HEK293 (cell line): ENCODE results near the gene IKZF1.

Experiments
- HOXA7 ChIP-seq: sonication (generic); formaldehyde crosslinking; IDR thresholded peaks from 2 replicates; pipeline ENCODE4 v1.8.1; 2022; ENCODE audit warnings: missing genetic modification reagents, borderline replicate concordance
- ZNF274 ChIP-seq, 2 experiments: fragments of 200-500 bp in 1 of 2; fragments of 450-650 bp in 1 of 2; sonication (Bioruptor generic) in 1 of 2; formaldehyde crosslinking in 1 of 2; IDR thresholded peaks; 2 replicates each; pipeline versions ENCODE4 v1.5.1 to v1.6.1; 2014 to 2016; ENCODE audit warnings: borderline replicate concordance in 1 of 2, inconsistent platforms in 1 of 2, low read length in 1 of 2, missing biosample characterization in 1 of 2, missing genetic modification characterization in 1 of 2
- ZNF394 ChIP-seq: fragments of 450-650 bp; formaldehyde crosslinking; IDR thresholded peaks from 2 replicates; pipeline ENCODE4 v1.5.1; 2016; ENCODE audit warnings: missing biosample characterization, missing genetic modification characterization, mild to moderate bottlenecking, moderate library complexity, borderline replicate concordance
- TF ChIP-seq, protein P1 (sequence below): fragments of 450-650 bp; formaldehyde crosslinking; IDR thresholded peaks from 2 replicates; pipeline ENCODE4 v1.5.1; 2016; ENCODE audit warnings: missing biosample characterization, missing genetic modification characterization
- TF ChIP-seq, protein P2 (sequence below): fragments of 450-650 bp; formaldehyde crosslinking; IDR thresholded peaks from 2 replicates; pipeline ENCODE4 v1.5.1; 2016; ENCODE audit warnings: missing biosample characterization, missing genetic modification characterization
- TF ChIP-seq, protein P3 (sequence below): fragments of 450-650 bp; formaldehyde crosslinking; optimal IDR thresholded peaks from 2 replicates; pipeline ENCODE3; 2016; ENCODE audit warnings: missing biosample characterization, mild to moderate bottlenecking, missing genetic modification characterization
- TF ChIP-seq, protein P4 (sequence below): fragments of 450-650 bp; formaldehyde crosslinking; IDR thresholded peaks from 2 replicates; pipeline ENCODE4 v1.5.1; 2016; ENCODE audit warnings: missing biosample characterization, missing genetic modification characterization
- TF ChIP-seq, protein P5 (sequence below): fragments of 450-650 bp; formaldehyde crosslinking; IDR thresholded peaks from 2 replicates; pipeline ENCODE4 v1.5.1; 2017; ENCODE audit warnings: missing biosample characterization, missing genetic modification characterization
- TF ChIP-seq, protein P6 (sequence below): fragments of 450-650 bp; formaldehyde crosslinking; IDR thresholded peaks from 2 replicates; pipeline ENCODE4 v1.5.1; 2016; ENCODE audit warnings: missing biosample characterization, missing genetic modification characterization

DNA sequence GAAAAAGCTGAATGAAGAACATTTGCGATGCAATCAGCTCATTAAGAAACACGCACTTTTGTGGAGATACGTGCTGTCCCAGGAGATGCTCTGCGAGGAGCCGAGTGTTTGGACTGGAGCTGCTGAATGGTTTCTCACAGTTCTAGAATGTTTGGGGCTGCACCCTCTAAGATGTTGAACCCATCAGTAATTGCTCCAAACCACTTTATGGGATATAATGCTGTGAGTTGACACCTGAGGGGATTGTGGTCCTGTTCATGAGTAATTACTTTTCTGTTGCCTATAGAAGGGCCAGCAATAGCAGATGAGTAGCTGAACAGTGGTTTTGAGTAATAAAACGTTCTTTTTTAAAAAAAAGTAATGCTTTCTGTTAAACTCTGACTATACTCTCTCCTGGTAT lies 63.1 kb downstream of the IKZF1 start:
- TF ChIP-seq, protein P1, sequence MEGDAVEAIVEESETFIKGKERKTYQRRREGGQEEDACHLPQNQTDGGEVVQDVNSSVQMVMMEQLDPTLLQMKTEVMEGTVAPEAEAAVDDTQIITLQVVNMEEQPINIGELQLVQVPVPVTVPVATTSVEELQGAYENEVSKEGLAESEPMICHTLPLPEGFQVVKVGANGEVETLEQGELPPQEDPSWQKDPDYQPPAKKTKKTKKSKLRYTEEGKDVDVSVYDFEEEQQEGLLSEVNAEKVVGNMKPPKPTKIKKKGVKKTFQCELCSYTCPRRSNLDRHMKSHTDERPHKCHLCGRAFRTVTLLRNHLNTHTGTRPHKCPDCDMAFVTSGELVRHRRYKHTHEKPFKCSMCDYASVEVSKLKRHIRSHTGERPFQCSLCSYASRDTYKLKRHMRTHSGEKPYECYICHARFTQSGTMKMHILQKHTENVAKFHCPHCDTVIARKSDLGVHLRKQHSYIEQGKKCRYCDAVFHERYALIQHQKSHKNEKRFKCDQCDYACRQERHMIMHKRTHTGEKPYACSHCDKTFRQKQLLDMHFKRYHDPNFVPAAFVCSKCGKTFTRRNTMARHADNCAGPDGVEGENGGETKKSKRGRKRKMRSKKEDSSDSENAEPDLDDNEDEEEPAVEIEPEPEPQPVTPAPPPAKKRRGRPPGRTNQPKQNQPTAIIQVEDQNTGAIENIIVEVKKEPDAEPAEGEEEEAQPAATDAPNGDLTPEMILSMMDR, result no peak
- TF ChIP-seq, protein P2, sequence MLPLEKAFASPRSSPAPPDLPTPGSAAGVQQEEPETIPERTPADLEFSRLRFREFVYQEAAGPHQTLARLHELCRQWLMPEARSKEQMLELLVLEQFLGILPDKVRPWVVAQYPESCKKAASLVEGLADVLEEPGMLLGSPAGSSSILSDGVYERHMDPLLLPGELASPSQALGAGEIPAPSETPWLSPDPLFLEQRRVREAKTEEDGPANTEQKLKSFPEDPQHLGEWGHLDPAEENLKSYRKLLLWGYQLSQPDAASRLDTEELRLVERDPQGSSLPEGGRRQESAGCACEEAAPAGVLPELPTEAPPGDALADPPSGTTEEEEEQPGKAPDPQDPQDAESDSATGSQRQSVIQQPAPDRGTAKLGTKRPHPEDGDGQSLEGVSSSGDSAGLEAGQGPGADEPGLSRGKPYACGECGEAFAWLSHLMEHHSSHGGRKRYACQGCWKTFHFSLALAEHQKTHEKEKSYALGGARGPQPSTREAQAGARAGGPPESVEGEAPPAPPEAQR (tag by site-specific recombination), result no peak
- TF ChIP-seq, protein P3, sequence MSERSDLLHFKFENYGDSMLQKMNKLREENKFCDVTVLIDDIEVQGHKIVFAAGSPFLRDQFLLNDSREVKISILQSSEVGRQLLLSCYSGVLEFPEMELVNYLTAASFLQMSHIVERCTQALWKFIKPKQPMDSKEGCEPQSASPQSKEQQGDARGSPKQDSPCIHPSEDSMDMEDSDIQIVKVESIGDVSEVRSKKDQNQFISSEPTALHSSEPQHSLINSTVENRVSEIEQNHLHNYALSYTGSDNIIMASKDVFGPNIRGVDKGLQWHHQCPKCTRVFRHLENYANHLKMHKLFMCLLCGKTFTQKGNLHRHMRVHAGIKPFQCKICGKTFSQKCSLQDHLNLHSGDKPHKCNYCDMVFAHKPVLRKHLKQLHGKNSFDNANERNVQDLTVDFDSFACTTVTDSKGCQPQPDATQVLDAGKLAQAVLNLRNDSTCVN (tag by site-specific recombination), result no peak
- TF ChIP-seq, protein P4, sequence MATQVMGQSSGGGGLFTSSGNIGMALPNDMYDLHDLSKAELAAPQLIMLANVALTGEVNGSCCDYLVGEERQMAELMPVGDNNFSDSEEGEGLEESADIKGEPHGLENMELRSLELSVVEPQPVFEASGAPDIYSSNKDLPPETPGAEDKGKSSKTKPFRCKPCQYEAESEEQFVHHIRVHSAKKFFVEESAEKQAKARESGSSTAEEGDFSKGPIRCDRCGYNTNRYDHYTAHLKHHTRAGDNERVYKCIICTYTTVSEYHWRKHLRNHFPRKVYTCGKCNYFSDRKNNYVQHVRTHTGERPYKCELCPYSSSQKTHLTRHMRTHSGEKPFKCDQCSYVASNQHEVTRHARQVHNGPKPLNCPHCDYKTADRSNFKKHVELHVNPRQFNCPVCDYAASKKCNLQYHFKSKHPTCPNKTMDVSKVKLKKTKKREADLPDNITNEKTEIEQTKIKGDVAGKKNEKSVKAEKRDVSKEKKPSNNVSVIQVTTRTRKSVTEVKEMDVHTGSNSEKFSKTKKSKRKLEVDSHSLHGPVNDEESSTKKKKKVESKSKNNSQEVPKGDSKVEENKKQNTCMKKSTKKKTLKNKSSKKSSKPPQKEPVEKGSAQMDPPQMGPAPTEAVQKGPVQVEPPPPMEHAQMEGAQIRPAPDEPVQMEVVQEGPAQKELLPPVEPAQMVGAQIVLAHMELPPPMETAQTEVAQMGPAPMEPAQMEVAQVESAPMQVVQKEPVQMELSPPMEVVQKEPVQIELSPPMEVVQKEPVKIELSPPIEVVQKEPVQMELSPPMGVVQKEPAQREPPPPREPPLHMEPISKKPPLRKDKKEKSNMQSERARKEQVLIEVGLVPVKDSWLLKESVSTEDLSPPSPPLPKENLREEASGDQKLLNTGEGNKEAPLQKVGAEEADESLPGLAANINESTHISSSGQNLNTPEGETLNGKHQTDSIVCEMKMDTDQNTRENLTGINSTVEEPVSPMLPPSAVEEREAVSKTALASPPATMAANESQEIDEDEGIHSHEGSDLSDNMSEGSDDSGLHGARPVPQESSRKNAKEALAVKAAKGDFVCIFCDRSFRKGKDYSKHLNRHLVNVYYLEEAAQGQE, result no peak
- TF ChIP-seq ZNF274 (IDR thresholded peaks at IDR 0.05; ENCODE audit: low read length) (no peak), ZNF274 (tag by site-specific recombination; IDR thresholded peaks at IDR 0.05; ENCODE audit: borderline replicate concordance) (no peak), HOXA7 (CRISPR knock-in tag) (no peak), ZNF394 (tag by site-specific recombination) (no peak)
- TF ChIP-seq, protein P5, sequence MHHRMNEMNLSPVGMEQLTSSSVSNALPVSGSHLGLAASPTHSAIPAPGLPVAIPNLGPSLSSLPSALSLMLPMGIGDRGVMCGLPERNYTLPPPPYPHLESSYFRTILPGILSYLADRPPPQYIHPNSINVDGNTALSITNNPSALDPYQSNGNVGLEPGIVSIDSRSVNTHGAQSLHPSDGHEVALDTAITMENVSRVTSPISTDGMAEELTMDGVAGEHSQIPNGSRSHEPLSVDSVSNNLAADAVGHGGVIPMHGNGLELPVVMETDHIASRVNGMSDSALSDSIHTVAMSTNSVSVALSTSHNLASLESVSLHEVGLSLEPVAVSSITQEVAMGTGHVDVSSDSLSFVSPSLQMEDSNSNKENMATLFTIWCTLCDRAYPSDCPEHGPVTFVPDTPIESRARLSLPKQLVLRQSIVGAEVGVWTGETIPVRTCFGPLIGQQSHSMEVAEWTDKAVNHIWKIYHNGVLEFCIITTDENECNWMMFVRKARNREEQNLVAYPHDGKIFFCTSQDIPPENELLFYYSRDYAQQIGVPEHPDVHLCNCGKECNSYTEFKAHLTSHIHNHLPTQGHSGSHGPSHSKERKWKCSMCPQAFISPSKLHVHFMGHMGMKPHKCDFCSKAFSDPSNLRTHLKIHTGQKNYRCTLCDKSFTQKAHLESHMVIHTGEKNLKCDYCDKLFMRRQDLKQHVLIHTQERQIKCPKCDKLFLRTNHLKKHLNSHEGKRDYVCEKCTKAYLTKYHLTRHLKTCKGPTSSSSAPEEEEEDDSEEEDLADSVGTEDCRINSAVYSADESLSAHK (tag by site-specific recombination), result no peak
- TF ChIP-seq, protein P6, sequence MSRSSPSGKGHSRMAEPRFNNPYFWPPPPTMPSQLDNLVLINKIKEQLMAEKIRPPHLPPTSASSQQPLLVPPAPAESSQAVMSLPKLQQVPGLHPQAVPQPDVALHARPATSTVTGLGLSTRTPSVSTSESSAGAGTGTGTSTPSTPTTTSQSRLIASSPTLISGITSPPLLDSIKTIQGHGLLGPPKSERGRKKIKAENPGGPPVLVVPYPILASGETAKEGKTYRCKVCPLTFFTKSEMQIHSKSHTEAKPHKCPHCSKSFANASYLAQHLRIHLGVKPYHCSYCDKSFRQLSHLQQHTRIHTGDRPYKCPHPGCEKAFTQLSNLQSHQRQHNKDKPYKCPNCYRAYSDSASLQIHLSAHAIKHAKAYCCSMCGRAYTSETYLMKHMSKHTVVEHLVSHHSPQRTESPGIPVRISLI (tag by site-specific recombination), result no peak
